ENCODE measurements around the gene C9orf85.

DNA sequence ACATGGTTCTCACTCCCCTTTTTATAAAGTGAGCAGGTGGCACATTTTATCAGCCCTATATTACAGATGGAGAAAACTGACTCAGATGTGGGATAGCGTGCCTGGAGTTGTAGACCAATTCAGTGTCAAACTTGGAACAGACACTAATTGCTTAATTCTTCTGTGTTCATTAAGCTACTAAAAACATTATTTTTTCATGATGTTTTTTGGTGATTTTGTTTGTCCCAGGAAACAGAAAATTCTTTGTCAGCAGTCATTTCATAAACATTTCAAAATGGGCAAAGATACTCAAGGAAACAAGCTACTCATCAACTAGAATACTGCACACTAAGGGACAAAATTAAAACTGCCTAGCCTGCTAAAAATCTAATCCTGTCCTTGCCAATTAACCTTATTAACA lies 2.6 kb upstream of the C9orf85 start:
- TF ChIP-seq, protein P1, sequence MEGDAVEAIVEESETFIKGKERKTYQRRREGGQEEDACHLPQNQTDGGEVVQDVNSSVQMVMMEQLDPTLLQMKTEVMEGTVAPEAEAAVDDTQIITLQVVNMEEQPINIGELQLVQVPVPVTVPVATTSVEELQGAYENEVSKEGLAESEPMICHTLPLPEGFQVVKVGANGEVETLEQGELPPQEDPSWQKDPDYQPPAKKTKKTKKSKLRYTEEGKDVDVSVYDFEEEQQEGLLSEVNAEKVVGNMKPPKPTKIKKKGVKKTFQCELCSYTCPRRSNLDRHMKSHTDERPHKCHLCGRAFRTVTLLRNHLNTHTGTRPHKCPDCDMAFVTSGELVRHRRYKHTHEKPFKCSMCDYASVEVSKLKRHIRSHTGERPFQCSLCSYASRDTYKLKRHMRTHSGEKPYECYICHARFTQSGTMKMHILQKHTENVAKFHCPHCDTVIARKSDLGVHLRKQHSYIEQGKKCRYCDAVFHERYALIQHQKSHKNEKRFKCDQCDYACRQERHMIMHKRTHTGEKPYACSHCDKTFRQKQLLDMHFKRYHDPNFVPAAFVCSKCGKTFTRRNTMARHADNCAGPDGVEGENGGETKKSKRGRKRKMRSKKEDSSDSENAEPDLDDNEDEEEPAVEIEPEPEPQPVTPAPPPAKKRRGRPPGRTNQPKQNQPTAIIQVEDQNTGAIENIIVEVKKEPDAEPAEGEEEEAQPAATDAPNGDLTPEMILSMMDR (IDR thresholded peaks at IDR 0.05): no peak
- TF ChIP-seq POLR2A (IDR thresholded peaks at IDR 0.05) (no peak), EP300 (IDR thresholded peaks at IDR 0.05) (no peak)
